Hepatocyte (in vitro differentiated cells): Measurements from ENCODE around the gene FAIM. TPM values are rescaled to one million over a fixed set of nuclear protein-coding genes. Genes with fewer than 3 reads are reported as not detected.

Experiments
- DNase-seq: peaks from one replicate; pipeline ENCODE4 v3.0.0-alpha.2; 2016; ENCODE audit warnings: low spot score
- H2AFZ ChIP-seq: fragments of 200-600 bp; sonication (generic); 2 replicates; pipeline ENCODE4 v1.6.0; 2016; ENCODE audit warnings: antibody characterized with exemption, mild to moderate bottlenecking
- H3K27ac ChIP-seq: fragments of 200-600 bp; sonication (generic); 2 replicates; pipeline ENCODE4 v1.5.1; 2016; ENCODE audit warnings: mild to moderate bottlenecking
- H3K27me3 ChIP-seq: fragments of 200-600 bp; sonication (generic); 2 replicates; pipeline ENCODE4 v1.6.1; 2016
- H3K36me3 ChIP-seq: fragments of 200-600 bp; sonication (generic); replicated peaks from 2 replicates; pipeline ENCODE4 v1.5.1; 2016; ENCODE audit warnings: low read depth; ENCODE audit not compliant: insufficient read depth
- H3K4me1 ChIP-seq: fragments of 200-600 bp; sonication (generic); 2 replicates; pipeline ENCODE4 v1.5.1; 2016; ENCODE audit warnings: mild to moderate bottlenecking, moderate library complexity; ENCODE audit not compliant: insufficient read depth
- H3K4me2 ChIP-seq: fragments of 200-600 bp; sonication (generic); 2 replicates; pipeline ENCODE4 v1.6.0; 2016
- H3K4me3 ChIP-seq: fragments of 200-600 bp; sonication (generic); 2 replicates; pipeline ENCODE4 v1.5.1; 2016; ENCODE audit warnings: mild to moderate bottlenecking
- H3K79me2 ChIP-seq: fragments of 200-600 bp; sonication (generic); 2 replicates; pipeline ENCODE4 v1.6.0; 2017; ENCODE audit warnings: mild to moderate bottlenecking
- H3K9me2 ChIP-seq: fragments of 200-600 bp; sonication (generic); replicated peaks from 2 replicates; pipeline ENCODE4 v1.6.0; 2017; ENCODE audit warnings: mild to moderate bottlenecking; ENCODE audit not compliant: insufficient read depth
- H3K9me3 ChIP-seq: fragments of 200-600 bp; sonication (generic); 2 replicates; pipeline ENCODE4 v1.5.1; 2016; ENCODE audit warnings: low read depth, mild to moderate bottlenecking
- H4K20me1 ChIP-seq: fragments of 200-600 bp; sonication (generic); 2 replicates; pipeline ENCODE4 v1.6.0; 2016; ENCODE audit warnings: mild to moderate bottlenecking; ENCODE audit not compliant: insufficient read depth, poor library complexity, severe bottlenecking
- CTCF ChIP-seq: fragments of 200-600 bp; sonication (generic); IDR thresholded peaks from 2 replicates; pipeline ENCODE4 v1.5.1; 2016; ENCODE audit warnings: antibody characterized with exemption, mild to moderate bottlenecking; ENCODE audit not compliant: poor library complexity
- EZH2 ChIP-seq: fragments of 200-600 bp; sonication (generic); IDR thresholded peaks from 2 replicates; pipeline ENCODE4 v1.6.1; 2016; ENCODE audit warnings: antibody characterized with exemption, mild to moderate bottlenecking, borderline replicate concordance
- EZH2phosphoT487 ChIP-seq: fragments of 200-600 bp; sonication (generic); IDR thresholded peaks from one replicate; pipeline ENCODE4 v1.6.1; 2018; ENCODE audit warnings: antibody characterized with exemption, mild to moderate bottlenecking, low read depth, moderate library complexity; ENCODE audit not compliant: unreplicated experiment, severe bottlenecking
- WGBS: methylation state at CpG from one replicate; pipeline ENCODE4 v1.1.6; 2016; ENCODE audit warnings: low lambda C conversion rate; ENCODE audit errors: missing lambda C conversion rate; 5-methylcytosine and 5-hydroxymethylcytosine counted together
- polyA plus RNA-seq: library from polyadenylated mRNA; unstranded; fragments of >200 nt; fragmentation: Nextera tagmentation; extraction: Ambion mirVana; gene quantifications from 2 replicates; pipeline ENCODE4 v1.2.1, GENCODE V29; 2016
- total RNA-seq: library from RNA; depleted of rRNA; stranded (reverse); fragments of >200 nt; gene quantifications from 2 replicates; pipeline ENCODE4 v1.2.3, GENCODE V29; 2014

FAIM gene
- total and polyA plus RNA-seq, 2 experiments from 2014 or later: 17.4 to 19.6 TPM

GRCh38 chr3:138625707-138626365, 17.3 kb downstream of the FAIM start:
- no peaks in the 10 kb centered on the region for H3K9me2 ChIP-seq
- H2AFZ ChIP-seq: no peak overlapping the region
- no peaks in the 10 kb centered on the region for H3K4me1 ChIP-seq
- H3K4me2 ChIP-seq: no peak overlapping the region
- H3K27ac ChIP-seq: no peak overlapping the region
- no peak overlapping the region for H3K4me3 ChIP-seq
- H3K36me3 ChIP-seq: no peaks in the 10 kb centered on the region
- H3K27me3 ChIP-seq: no peaks in the 10 kb centered on the region
- H4K20me1 ChIP-seq: no peaks in the 10 kb centered on the region
- no peaks in the 10 kb centered on the region for H3K79me2 ChIP-seq
- no peak for DNase-seq
- WGBS: 99% methylated on average over 3 of the region's 3 CpGs
- TF ChIP-seq EZH2phosphoT487: no peak
- no peaks in the 10 kb centered on the region for H3K9me3 ChIP-seq

GRCh38 chr3:138629526-138629925, 21.0 kb downstream of the FAIM start:
- Histone ChIP-seq H2AFZ (no peak overlapping the region), H4K20me1 (no peaks in the 10 kb centered on the region), H3K79me2 (no peaks in the 10 kb centered on the region), H3K36me3 (no peaks in the 10 kb centered on the region), H3K4me2 (no peak overlapping the region), H3K27me3 (no peaks in the 10 kb centered on the region), H3K9me3 (no peaks in the 10 kb centered on the region), H3K27ac (no peak overlapping the region), H3K4me3 (no peak overlapping the region), H3K9me2 (no peaks in the 10 kb centered on the region), H3K4me1 (no peaks in the 10 kb centered on the region)
- WGBS: 73% methylated on average over 6 of the region's 6 CpGs
- no peak for TF ChIP-seq EZH2phosphoT487
- no peak for TF ChIP-seq EZH2
- TF ChIP-seq CTCF: no peak
- no peak for DNase-seq

- no peaks in the 10 kb centered on the region for H3K79me2 ChIP-seq
- no peaks in the 10 kb centered on the region for H3K27me3 ChIP-seq
- no peak overlapping the region for H3K27ac ChIP-seq
- H3K4me3 ChIP-seq: no peak overlapping the region
- no peak for TF ChIP-seq CTCF
- no peak for TF ChIP-seq EZH2phosphoT487
- H2AFZ ChIP-seq: no peak overlapping the region
- no peaks in the 10 kb centered on the region for H3K9me3 ChIP-seq
- no peaks in the 10 kb centered on the region for H4K20me1 ChIP-seq
- H3K9me2 ChIP-seq: no peaks in the 10 kb centered on the region
- no peak overlapping the region for H3K4me2 ChIP-seq
- no peak for DNase-seq
- no peaks in the 10 kb centered on the region for H3K36me3 ChIP-seq
- WGBS: 85% methylated on average over 2 of the region's 2 CpGs
- H3K4me1 ChIP-seq: no peaks in the 10 kb centered on the region
These were observed 30.1 kb downstream of the FAIM start for GRCh38 chr3:138638641-138639040.

- Histone ChIP-seq H2AFZ (no peak overlapping the region), H3K27me3 (no peaks in the 10 kb centered on the region), H3K4me3 (no peak overlapping the region), H3K36me3 (no peaks in the 10 kb centered on the region), H3K79me2 (no peaks in the 10 kb centered on the region), H3K9me3 (peaks cover 7% of the 10 kb centered on the region), H3K4me1 (no peaks in the 10 kb centered on the region), H3K9me2 (no peaks in the 10 kb centered on the region), H3K27ac (no peak overlapping the region), H4K20me1 (no peaks in the 10 kb centered on the region), H3K4me2 (no peak overlapping the region)
- DNase-seq: no peak
- 88% methylated on average over 4 of the region's 4 CpGs for WGBS
- no peak for TF ChIP-seq EZH2
- TF ChIP-seq EZH2phosphoT487: no peak
- no peak for TF ChIP-seq CTCF
These were observed 32.0 kb downstream of the FAIM start for GRCh38 chr3:138640537-138640936.
